Neural progenitor cell (in vitro differentiated cells): ENCODE data around the gene MEG3.

ENCODE experiments used
- EZH2 ChIP-seq: fragments of 200-600 bp; sonication (generic); IDR thresholded peaks from 2 replicates; pipeline ENCODE4 v1.6.1; 2017; ENCODE audit warnings: antibody characterized with exemption, mild to moderate bottlenecking, moderate library complexity
- EZH2phosphoT487 ChIP-seq: fragments of 200-600 bp; sonication (generic); IDR thresholded peaks from 2 replicates; pipeline ENCODE4 v1.6.1; 2017; ENCODE audit warnings: antibody characterized with exemption
- TF ChIP-seq, protein P1 (sequence below): fragments of 200-600 bp; sonication (generic); IDR thresholded peaks from 2 replicates; pipeline ENCODE4 v1.5.1; 2017; ENCODE audit warnings: antibody characterized with exemption, mild to moderate bottlenecking

GRCh38 chr14:100860556-100861187 is 34.8 kb downstream of the MEG3 start:
- TF ChIP-seq, protein P1, sequence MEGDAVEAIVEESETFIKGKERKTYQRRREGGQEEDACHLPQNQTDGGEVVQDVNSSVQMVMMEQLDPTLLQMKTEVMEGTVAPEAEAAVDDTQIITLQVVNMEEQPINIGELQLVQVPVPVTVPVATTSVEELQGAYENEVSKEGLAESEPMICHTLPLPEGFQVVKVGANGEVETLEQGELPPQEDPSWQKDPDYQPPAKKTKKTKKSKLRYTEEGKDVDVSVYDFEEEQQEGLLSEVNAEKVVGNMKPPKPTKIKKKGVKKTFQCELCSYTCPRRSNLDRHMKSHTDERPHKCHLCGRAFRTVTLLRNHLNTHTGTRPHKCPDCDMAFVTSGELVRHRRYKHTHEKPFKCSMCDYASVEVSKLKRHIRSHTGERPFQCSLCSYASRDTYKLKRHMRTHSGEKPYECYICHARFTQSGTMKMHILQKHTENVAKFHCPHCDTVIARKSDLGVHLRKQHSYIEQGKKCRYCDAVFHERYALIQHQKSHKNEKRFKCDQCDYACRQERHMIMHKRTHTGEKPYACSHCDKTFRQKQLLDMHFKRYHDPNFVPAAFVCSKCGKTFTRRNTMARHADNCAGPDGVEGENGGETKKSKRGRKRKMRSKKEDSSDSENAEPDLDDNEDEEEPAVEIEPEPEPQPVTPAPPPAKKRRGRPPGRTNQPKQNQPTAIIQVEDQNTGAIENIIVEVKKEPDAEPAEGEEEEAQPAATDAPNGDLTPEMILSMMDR, result no peak
- TF ChIP-seq EZH2 (no peak), EZH2phosphoT487 (no peak)
